Lung (tissue), 12 donors: ENCODE results near the gene TMEM250. TPM values are rescaled to one million over a fixed set of nuclear protein-coding genes. Genes with fewer than 3 reads are reported as not detected.

ENCODE experiments used
- ATAC-seq: fragments of 200-7000 bp; cut with Tn5 transposase; one replicate; pipeline ENCODE4 v1.9.1; 2020; ENCODE audit warnings: moderate number of reproducible peaks; ENCODE audit not compliant: insufficient read depth, low FRiP score
- DNase-seq, 3 donors: peaks; one replicate each; pipeline ENCODE4 v3.0.0-alpha.2; 2013 to 2017
- H3K27ac ChIP-seq, 2 donors: one replicate each; pipeline ENCODE4 v1.5.1; 2013; ENCODE audit warnings: mild to moderate bottlenecking in 2 of 2, moderate library complexity in 2 of 2, control low read depth in 1 of 2, inconsistent platforms in 1 of 2, low read depth in 1 of 2, low read length in 1 of 2
- H3K27me3 ChIP-seq, 3 donors: one replicate each; pipeline ENCODE4 v1.5.1; 2013; ENCODE audit warnings: low read length in 2 of 3; ENCODE audit not compliant: control insufficient read depth in 3 of 3, insufficient read depth in 3 of 3
- H3K36me3 ChIP-seq, 4 donors: one replicate each; pipeline ENCODE4 v1.5.1; 2013; ENCODE audit warnings: low read length in 4 of 4, mild to moderate bottlenecking in 1 of 4, moderate library complexity in 1 of 4; ENCODE audit not compliant: control insufficient read depth in 4 of 4, insufficient read depth in 4 of 4
- H3K4me1 ChIP-seq, 5 donors: one replicate each; pipeline ENCODE4 v1.5.1; 2013; ENCODE audit warnings: low read length in 5 of 5, mild to moderate bottlenecking in 2 of 5, moderate library complexity in 1 of 5; ENCODE audit not compliant: control insufficient read depth in 5 of 5, insufficient read depth in 5 of 5
- H3K4me3 ChIP-seq: one replicate; pipeline ENCODE4 v1.5.1; 2013; ENCODE audit warnings: mild to moderate bottlenecking, control low read depth, moderate library complexity
- H3K9ac ChIP-seq, 2 donors: one replicate each; pipeline ENCODE4 v1.5.1; 2013; ENCODE audit warnings: low read length in 2 of 2, control low read depth in 1 of 2; ENCODE audit not compliant: insufficient read depth in 1 of 2
- H3K9me3 ChIP-seq, 4 donors: one replicate each; pipeline ENCODE4 v1.5.1; 2013; ENCODE audit warnings: low read length in 3 of 4, mild to moderate bottlenecking in 1 of 4, moderate library complexity in 1 of 4; ENCODE audit not compliant: control insufficient read depth in 4 of 4, insufficient read depth in 3 of 4
- WGBS, 2 donors: extraction: QIAGEN DNeasy Blood & Tissue Kit; methylation state at CpG; one replicate each; pipeline ENCODE4 v1.1.7; 2013; 5-methylcytosine and 5-hydroxymethylcytosine counted together
- polyA plus RNA-seq, 2 donors: library from polyadenylated mRNA; stranded (reverse); fragments of 200-250 nt; gene quantifications; one replicate each; pipeline ENCODE4 v1.2.1, GENCODE V29; 2013
- total RNA-seq, 2 donors: library from RNA; depleted of rRNA in 1 of 2; stranded (reverse); fragments of >200 nt in 1 of 2; gene quantifications; one replicate each; pipeline ENCODE4 v1.2.1, GENCODE V29; 2014 to 2021
- TF ChIP-seq, protein P1 (sequence below): IDR thresholded peaks from 2 replicates; pipeline ENCODE4 v1.5.1; 2012; ENCODE audit warnings: mild to moderate bottlenecking; ENCODE audit errors: control extremely low read depth, extremely low read depth
- donor health status: control.
- donor health status: control.
- donor health status: Bipolar disorder and iron deficiency.
- donor health status: healthy.
- donor health status: DM: yes; HTN: yes; CAD: no.

The TMEM250 gene
- total and polyA plus RNA-seq, 4 donors: 13.0 to 47.9 (median 27.2) TPM

DNA sequence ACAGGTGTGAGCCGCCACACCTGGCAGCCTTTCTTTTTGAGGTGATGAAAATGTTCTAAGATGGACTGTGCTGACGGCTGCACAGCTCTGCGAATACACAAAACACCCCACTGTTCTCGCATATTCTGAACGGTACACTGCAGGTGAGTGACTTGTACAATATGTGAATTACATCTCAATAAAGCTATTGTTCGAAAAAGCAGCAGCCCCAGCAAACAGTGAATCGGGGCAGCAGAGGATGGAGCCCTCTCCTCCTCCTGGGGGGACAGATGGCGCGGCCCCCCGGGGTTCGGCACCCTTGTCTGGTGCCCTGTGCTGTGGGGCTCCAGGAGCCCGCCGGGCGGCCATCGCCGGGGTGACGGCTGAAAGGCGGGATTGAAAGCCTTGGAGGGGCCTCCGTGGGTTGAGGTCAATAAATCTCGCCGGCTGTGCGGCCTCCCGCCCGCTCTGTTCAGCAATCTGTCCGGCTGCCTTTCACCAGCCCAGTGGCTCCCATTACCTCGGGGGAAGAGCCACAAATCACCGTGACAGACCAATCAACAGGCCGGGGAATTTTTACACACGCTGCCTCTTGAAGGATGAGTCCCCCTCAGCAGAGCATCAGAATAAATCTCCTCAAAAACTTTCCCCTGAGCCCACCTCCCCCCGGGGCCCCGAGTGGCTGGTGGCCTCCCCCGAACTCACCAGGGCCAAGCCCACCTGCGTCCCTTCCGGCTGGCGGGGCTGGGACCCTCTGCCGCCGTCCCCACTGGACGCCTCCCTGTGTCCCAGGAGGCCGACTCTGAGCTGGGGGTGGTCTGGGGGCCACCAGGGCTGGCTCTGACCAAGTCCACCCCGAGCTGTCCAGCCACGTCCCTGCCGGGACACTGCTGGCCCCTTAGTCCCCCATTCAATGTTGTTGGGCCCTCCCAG lies 37.8 kb upstream of the TMEM250 start:
- Histone ChIP-seq H3K9me3 (peaks cover 0 to 3% (median 0%) of the 10 kb centered on the region in 4 donors), H3K36me3 (no peaks in the 10 kb centered on the region), H3K4me1 (no peaks in the 10 kb centered on the region), H3K27ac (no peak overlapping the region), H3K27me3 (peaks cover 0 to 11% (median 11%) of the 10 kb centered on the region in 3 donors), H3K9ac (no peak overlapping the region), H3K4me3 (no peak overlapping the region)
- TF ChIP-seq, protein P1, sequence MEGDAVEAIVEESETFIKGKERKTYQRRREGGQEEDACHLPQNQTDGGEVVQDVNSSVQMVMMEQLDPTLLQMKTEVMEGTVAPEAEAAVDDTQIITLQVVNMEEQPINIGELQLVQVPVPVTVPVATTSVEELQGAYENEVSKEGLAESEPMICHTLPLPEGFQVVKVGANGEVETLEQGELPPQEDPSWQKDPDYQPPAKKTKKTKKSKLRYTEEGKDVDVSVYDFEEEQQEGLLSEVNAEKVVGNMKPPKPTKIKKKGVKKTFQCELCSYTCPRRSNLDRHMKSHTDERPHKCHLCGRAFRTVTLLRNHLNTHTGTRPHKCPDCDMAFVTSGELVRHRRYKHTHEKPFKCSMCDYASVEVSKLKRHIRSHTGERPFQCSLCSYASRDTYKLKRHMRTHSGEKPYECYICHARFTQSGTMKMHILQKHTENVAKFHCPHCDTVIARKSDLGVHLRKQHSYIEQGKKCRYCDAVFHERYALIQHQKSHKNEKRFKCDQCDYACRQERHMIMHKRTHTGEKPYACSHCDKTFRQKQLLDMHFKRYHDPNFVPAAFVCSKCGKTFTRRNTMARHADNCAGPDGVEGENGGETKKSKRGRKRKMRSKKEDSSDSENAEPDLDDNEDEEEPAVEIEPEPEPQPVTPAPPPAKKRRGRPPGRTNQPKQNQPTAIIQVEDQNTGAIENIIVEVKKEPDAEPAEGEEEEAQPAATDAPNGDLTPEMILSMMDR: no peak
- ATAC-seq (no peak), DNase-seq (no peak)
- 61 to 75% methylated on average over 42 of the region's 42 CpGs for WGBS, 2 donors

DNA sequence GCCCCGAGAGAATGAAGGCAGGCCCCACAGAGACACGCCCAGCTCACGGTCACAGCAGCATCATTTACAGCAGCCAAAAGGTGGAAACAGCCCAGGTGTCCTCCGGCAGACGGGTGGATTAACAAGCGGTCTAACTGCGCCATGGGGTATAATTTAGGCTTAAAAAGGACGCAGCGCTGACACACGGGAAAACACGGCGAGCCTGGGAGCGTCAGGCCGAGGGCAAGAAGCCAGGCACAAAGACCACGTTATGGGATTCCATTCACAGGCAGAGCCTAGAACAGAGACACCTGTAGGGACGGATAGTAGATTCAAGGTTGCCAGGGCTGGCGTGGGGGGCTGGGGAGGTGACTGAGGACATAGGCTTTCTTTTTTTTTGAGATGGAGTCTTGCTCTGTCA lies 36.9 kb upstream of the TMEM250 start:
- 87 to 92% methylated on average over 17 of the region's 17 CpGs for WGBS, 2 donors
- no peak overlapping the region for H3K9ac ChIP-seq
- TF ChIP-seq, protein P1: no peak
- no peaks in the 10 kb centered on the region for H3K36me3 ChIP-seq
- ATAC-seq: no peak
- no peaks in the 10 kb centered on the region for H3K4me1 ChIP-seq
- no peak overlapping the region for H3K27ac ChIP-seq
- no peaks in the 10 kb centered on the region for H3K9me3 ChIP-seq
- no peak for DNase-seq
- no peak overlapping the region for H3K4me3 ChIP-seq
- peaks cover 0 to 11% (median 6%) of the 10 kb centered on the region in 3 donors for H3K27me3 ChIP-seq

DNA sequence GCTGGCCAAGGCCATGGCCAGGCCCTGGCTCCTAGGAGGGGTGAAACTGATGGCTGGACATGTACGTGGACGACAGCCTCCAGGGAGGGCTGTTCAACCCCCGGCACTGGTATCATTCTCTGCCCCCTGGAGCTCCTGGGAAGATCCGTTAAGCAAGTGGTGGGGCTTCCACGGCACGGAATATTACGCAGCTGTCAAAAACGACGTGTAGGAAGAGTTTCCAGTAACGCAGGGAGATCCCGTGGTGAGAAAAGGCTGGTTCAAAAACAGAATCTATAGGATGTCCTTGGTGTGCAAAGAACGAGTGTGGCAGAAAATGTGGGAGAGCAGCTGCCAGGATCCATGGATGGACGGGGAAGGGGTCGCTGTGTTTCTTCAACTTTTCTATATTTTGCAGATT lies 36.3 kb upstream of the TMEM250 start:
- Histone ChIP-seq H3K9me3 (no peaks in the 10 kb centered on the region), H3K27ac (no peak overlapping the region), H3K36me3 (no peaks in the 10 kb centered on the region), H3K4me1 (no peaks in the 10 kb centered on the region), H3K4me3 (no peak overlapping the region), H3K9ac (no peak overlapping the region), H3K27me3 (peaks cover 0 to 11% (median 6%) of the 10 kb centered on the region in 3 donors)
- TF ChIP-seq, protein P1: no peak
- 89 to 95% methylated on average over 14 of the region's 14 CpGs for WGBS, 2 donors
- no peak for DNase-seq
- no peak for ATAC-seq
